ENCODE results near the gene NUAK1. TPM values are rescaled to one million over a fixed set of nuclear protein-coding genes. Genes with fewer than 3 reads are reported as not detected.
A peak's percentile ranks its signal among the peaks of the same experiment; 100 is the strongest.

NUAK1 gene
- total RNA-seq, 4 donors from 2014 or later, result 9.4 to 56.8 (median 26.8) TPM

- DNase-seq, result peak in 1 of 2 donors; percentile 40
- H3K27me3 ChIP-seq, result no peaks in the 10 kb centered on the region
- peaks cover 16 to 18% of the 10 kb centered on the region in 2 donors for H3K4me1 ChIP-seq
- no peak for TF ChIP-seq POLR2A (IDR thresholded peaks at IDR 0.05)
- TF ChIP-seq CTCF (IDR thresholded peaks at IDR 0.05), result no peak
- H3K9me3 ChIP-seq, result no peaks in the 10 kb centered on the region
- peak overlapping the region; percentile 72 to 83 for H3K27ac ChIP-seq
- intact Hi-C loops (cut with DNase I; ENCODE audit: low total_unique reads), result no loop called here
- no peak overlapping the region for H3K4me3 ChIP-seq
- H3K36me3 ChIP-seq, result no peaks in the 10 kb centered on the region
These were observed 58.5 kb downstream of the NUAK1 start for GRCh38 chr12:106080041-106080790.

DNA sequence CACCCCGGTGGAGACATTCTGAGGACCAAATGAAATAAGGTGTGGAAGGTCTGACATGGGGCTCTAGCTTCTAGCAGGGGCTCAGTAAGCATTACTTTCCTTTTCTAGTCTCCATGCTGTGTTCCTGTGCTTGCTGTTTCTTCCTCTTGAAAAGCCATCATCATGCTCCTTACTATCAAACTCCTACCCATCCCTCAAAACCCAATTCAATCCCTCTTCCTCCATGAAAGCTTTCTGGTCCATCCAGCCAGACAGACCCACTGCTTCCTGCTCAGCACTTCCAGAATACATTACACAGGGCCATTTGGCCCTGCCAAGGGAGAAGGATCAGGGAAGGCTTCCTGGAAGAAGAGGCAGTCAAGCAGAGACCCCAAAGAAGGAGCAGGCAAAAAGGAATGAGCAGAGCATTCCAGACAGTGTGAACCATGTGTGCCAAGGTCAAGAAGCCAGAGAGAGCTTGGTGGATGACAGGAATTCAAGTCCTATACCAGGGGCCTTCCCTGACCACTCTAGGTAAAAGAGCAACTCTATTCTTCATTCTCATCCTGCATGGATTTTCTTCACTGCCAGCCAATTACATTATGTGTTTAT is 59.5 kb downstream of the NUAK1 start:
- Histone ChIP-seq H3K27me3 (no peaks in the 10 kb centered on the region), H3K4me1 (peaks cover 18 to 23% of the 10 kb centered on the region in 2 donors), H3K36me3 (no peaks in the 10 kb centered on the region), H3K9me3 (no peaks in the 10 kb centered on the region), H3K27ac (peak overlapping the region; percentile 72 to 83), H3K4me3 (no peak overlapping the region)
- TF ChIP-seq POLR2A (IDR thresholded peaks at IDR 0.05) (no peak), CTCF (IDR thresholded peaks at IDR 0.05) (no peak)
- no peak for DNase-seq
- intact Hi-C loops (cut with DNase I; ENCODE audit: low total_unique reads), result loop anchor here (10.0 kb wide), 1 partner anchor 56 kb away; the partner anchor contains the start of gene NUAK1

- H3K27me3 ChIP-seq, result no peaks in the 10 kb centered on the region
- TF ChIP-seq CTCF (IDR thresholded peaks at IDR 0.05) (no peak), POLR2A (IDR thresholded peaks at IDR 0.05) (no peak)
- peaks cover 16 to 18% of the 10 kb centered on the region in 2 donors for H3K4me1 ChIP-seq
- intact Hi-C loops (cut with DNase I; ENCODE audit: low total_unique reads), result loop anchor here (10.0 kb wide), 1 partner anchor 56 kb away; the partner anchor contains the start of gene NUAK1
- no peaks in the 10 kb centered on the region for H3K36me3 ChIP-seq
- peak; percentile 62 to 64 for DNase-seq
- H3K9me3 ChIP-seq, result no peaks in the 10 kb centered on the region
- no peak overlapping the region for H3K4me3 ChIP-seq
- H3K27ac ChIP-seq, result peak overlapping the region; percentile 72 to 83
These were observed 60.3 kb downstream of the NUAK1 start for GRCh38 chr12:106078358-106079010.

GRCh38 chr12:106074706-106075392 is 63.9 kb downstream of the NUAK1 start:
- Histone ChIP-seq H3K4me3 (no peak overlapping the region), H3K27me3 (no peaks in the 10 kb centered on the region), H3K4me1 (peaks cover 24 to 27% of the 10 kb centered on the region in 2 donors), H3K27ac (peak overlapping the region; percentile 57 to 59), H3K9me3 (no peaks in the 10 kb centered on the region), H3K36me3 (no peaks in the 10 kb centered on the region)
- intact Hi-C loops (cut with DNase I; ENCODE audit: low total_unique reads), result loop anchor here (10.0 kb wide), 1 partner anchor 60 kb away; the partner anchor contains the start of gene NUAK1
- DNase-seq, result peak in 1 of 2 donors; percentile 69
- no peak for TF ChIP-seq POLR2A (IDR thresholded peaks at IDR 0.05)
- no peak for TF ChIP-seq CTCF (IDR thresholded peaks at IDR 0.05)
